ENCODE data around the gene IQGAP3. TPM values are rescaled to one million over a fixed set of nuclear protein-coding genes. Genes with fewer than 3 reads are reported as not detected.

The IQGAP3 gene
- total RNA-seq, 1 experiment from 2014 or later = 93.6 TPM

- BruUV-seq (replicated peaks) = no TSS peak
These were observed 47.3 kb downstream of the IQGAP3 start for GRCh38 chr1:156525071-156525501.

GRCh38 chr1:156524481-156524869, 47.9 kb downstream of the IQGAP3 start:
- Mint-ChIP-seq H3K4me3 (ENCODE audit: low read depth, unreplicated experiment) (no peak overlapping the region), H3K9me3 (ENCODE audit: low read depth, unreplicated experiment) (no peaks in the 10 kb centered on the region), H3K27ac (ENCODE audit: unreplicated experiment) (no peak overlapping the region), H3K4me1 (ENCODE audit: low read depth, unreplicated experiment) (no peaks in the 10 kb centered on the region), H3K36me3 (ENCODE audit: insufficient read depth, unreplicated experiment) (peaks cover 26% of the 10 kb centered on the region), H3K27me3 (ENCODE audit: unreplicated experiment) (no peaks in the 10 kb centered on the region)
- no peak for TF ChIP-seq CTCF (IDR thresholded peaks at IDR 0.05; ENCODE audit: unreplicated experiment)
- no TSS peak for BruUV-seq (replicated peaks)
- intact Hi-C loops (cut with micrococcal nuclease; ENCODE audit: unreplicated experiment) = no loop called here
- no peak for DNase-seq
- CTCF ChIA-PET = interaction anchor here (0.6 to 1.2 kb wide), 3 partner anchors 24 to 67 kb away, joined by 4 to 5 read pairs (median 4); partner anchors contain the start of gene MEF2D

More at GRCh38 chr1:156525071-156525501, 47.3 kb downstream of the IQGAP3 start:
- Mint-ChIP-seq H3K4me3 (ENCODE audit: low read depth, unreplicated experiment) (no peak overlapping the region), H3K27me3 (ENCODE audit: unreplicated experiment) (no peaks in the 10 kb centered on the region), H3K9me3 (ENCODE audit: low read depth, unreplicated experiment) (no peaks in the 10 kb centered on the region), H3K4me1 (ENCODE audit: low read depth, unreplicated experiment) (no peaks in the 10 kb centered on the region), H3K36me3 (ENCODE audit: insufficient read depth, unreplicated experiment) (peaks cover 26% of the 10 kb centered on the region), H3K27ac (ENCODE audit: unreplicated experiment) (no peak overlapping the region)
- intact Hi-C loops (cut with micrococcal nuclease; ENCODE audit: unreplicated experiment) = no loop called here
- DNase-seq = no peak
- CTCF ChIA-PET = interaction anchor here (0.9 to 1.2 kb wide), 3 partner anchors 19 to 68 kb away, joined by 4 read pairs; partner anchors contain the start of gene MEF2D
- TF ChIP-seq CTCF (IDR thresholded peaks at IDR 0.05; ENCODE audit: unreplicated experiment) = no peak

- Mint-ChIP-seq H3K4me3 (ENCODE audit: low read depth, unreplicated experiment) (no peak overlapping the region), H3K27ac (ENCODE audit: unreplicated experiment) (no peak overlapping the region), H3K9me3 (ENCODE audit: low read depth, unreplicated experiment) (no peaks in the 10 kb centered on the region), H3K4me1 (ENCODE audit: low read depth, unreplicated experiment) (no peaks in the 10 kb centered on the region), H3K27me3 (ENCODE audit: unreplicated experiment) (no peaks in the 10 kb centered on the region), H3K36me3 (ENCODE audit: insufficient read depth, unreplicated experiment) (peaks cover 26% of the 10 kb centered on the region)
- no TSS peak for BruUV-seq (replicated peaks)
- intact Hi-C loops (cut with micrococcal nuclease; ENCODE audit: unreplicated experiment) = no loop called here
- no peak for DNase-seq
- CTCF ChIA-PET = interaction anchor here (1.0 kb wide), 1 partner anchor 67 kb away, joined by 4 read pairs; no protein-coding TSS in a partner anchor
- TF ChIP-seq CTCF (IDR thresholded peaks at IDR 0.05; ENCODE audit: unreplicated experiment) = no peak
These were observed 48.4 kb downstream of the IQGAP3 start for GRCh38 chr1:156523801-156524480.

GRCh38 chr1:156522443-156522970, 49.9 kb downstream of the IQGAP3 start:
- Mint-ChIP-seq H3K27me3 (ENCODE audit: unreplicated experiment) (no peaks in the 10 kb centered on the region), H3K36me3 (ENCODE audit: insufficient read depth, unreplicated experiment) (peaks cover 15% of the 10 kb centered on the region), H3K27ac (ENCODE audit: unreplicated experiment) (no peak overlapping the region), H3K9me3 (ENCODE audit: low read depth, unreplicated experiment) (no peaks in the 10 kb centered on the region), H3K4me3 (ENCODE audit: low read depth, unreplicated experiment) (no peak overlapping the region), H3K4me1 (ENCODE audit: low read depth, unreplicated experiment) (no peaks in the 10 kb centered on the region)
- DNase-seq = no peak
- CTCF ChIA-PET = no interaction called here
- TSS peak; percentile 26 for BruUV-seq (replicated peaks)
- intact Hi-C loops (cut with micrococcal nuclease; ENCODE audit: unreplicated experiment) = no loop called here
- TF ChIP-seq CTCF (IDR thresholded peaks at IDR 0.05; ENCODE audit: unreplicated experiment) = no peak

Data from Calu3 (cell line).